Measurements from ENCODE around the gene SCEL. TPM values are rescaled to one million over a fixed set of nuclear protein-coding genes. Genes with fewer than 3 reads are reported as not detected.

The SCEL gene
- total RNA-seq, 2 experiments from 2014 or later = not detected

DNA sequence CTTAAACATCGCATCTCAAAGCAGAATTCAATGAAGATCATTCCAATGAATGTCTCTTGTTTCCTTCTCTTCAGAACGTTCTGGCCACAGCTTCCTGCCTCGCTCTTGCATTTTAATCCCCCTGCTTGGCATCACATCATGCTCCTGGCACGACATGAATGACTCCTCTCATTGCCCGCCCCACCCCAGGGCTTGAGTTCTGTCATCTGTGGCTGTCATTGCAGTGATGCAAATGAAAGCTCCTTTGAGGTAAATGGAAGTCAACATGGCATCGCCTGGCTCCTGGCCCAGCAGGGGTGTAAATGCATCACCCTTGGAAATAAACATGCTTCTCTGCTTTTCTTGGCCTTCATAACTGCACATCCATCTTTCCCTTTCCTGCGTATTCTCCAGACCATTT is 48.6 kb downstream of the SCEL start:
- Histone ChIP-seq H3K27ac (ENCODE audit: low read depth in 1 of 2, low read length in 2 of 2) (no peak overlapping the region), H3K4me3 (ENCODE audit: low read length) (no peak overlapping the region), H3K36me3 (ENCODE audit: insufficient read depth, low read length) (no peaks in the 10 kb centered on the region), H3K27me3 (ENCODE audit: control insufficient read depth in 1 of 2, insufficient read depth in 2 of 2, low read length in 2 of 2) (peaks cover 0 to 3% of the 10 kb centered on the region in 2 experiments), H3K4me1 (ENCODE audit: insufficient read depth, low read length) (no peaks in the 10 kb centered on the region), H3K9me3 (ENCODE audit: control insufficient read depth in 1 of 2, insufficient read depth in 1 of 2, low read length in 2 of 2) (no peaks in the 10 kb centered on the region)
- H3K9me3 Mint-ChIP-seq = no peaks in the 10 kb centered on the region
- intact Hi-C loops (cut with DNase I, micrococcal nuclease) = loop anchor here in 1 of 2 experiments (10.0 kb wide), 1 partner anchor 1391 kb away; no protein-coding TSS in a partner anchor
- ChIA-PET CTCF (no interaction called here), POLR2A (no interaction called here)
- no peak overlapping the region for H3K4me3 Mint-ChIP-seq
- TF ChIP-seq, protein P1, sequence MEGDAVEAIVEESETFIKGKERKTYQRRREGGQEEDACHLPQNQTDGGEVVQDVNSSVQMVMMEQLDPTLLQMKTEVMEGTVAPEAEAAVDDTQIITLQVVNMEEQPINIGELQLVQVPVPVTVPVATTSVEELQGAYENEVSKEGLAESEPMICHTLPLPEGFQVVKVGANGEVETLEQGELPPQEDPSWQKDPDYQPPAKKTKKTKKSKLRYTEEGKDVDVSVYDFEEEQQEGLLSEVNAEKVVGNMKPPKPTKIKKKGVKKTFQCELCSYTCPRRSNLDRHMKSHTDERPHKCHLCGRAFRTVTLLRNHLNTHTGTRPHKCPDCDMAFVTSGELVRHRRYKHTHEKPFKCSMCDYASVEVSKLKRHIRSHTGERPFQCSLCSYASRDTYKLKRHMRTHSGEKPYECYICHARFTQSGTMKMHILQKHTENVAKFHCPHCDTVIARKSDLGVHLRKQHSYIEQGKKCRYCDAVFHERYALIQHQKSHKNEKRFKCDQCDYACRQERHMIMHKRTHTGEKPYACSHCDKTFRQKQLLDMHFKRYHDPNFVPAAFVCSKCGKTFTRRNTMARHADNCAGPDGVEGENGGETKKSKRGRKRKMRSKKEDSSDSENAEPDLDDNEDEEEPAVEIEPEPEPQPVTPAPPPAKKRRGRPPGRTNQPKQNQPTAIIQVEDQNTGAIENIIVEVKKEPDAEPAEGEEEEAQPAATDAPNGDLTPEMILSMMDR (IDR thresholded peaks at IDR 0.05) = no peak
- H3K36me3 Mint-ChIP-seq (ENCODE audit: low read depth) = no peaks in the 10 kb centered on the region
- no peaks in the 10 kb centered on the region for H3K4me1 Mint-ChIP-seq (ENCODE audit: low read depth)
- DNase-seq = no peak
- ATAC-seq (ENCODE audit: poor library complexity) = no peak
- H3K27ac Mint-ChIP-seq = no peak overlapping the region
- H3K27me3 Mint-ChIP-seq = peaks cover 11% of the 10 kb centered on the region

DNA sequence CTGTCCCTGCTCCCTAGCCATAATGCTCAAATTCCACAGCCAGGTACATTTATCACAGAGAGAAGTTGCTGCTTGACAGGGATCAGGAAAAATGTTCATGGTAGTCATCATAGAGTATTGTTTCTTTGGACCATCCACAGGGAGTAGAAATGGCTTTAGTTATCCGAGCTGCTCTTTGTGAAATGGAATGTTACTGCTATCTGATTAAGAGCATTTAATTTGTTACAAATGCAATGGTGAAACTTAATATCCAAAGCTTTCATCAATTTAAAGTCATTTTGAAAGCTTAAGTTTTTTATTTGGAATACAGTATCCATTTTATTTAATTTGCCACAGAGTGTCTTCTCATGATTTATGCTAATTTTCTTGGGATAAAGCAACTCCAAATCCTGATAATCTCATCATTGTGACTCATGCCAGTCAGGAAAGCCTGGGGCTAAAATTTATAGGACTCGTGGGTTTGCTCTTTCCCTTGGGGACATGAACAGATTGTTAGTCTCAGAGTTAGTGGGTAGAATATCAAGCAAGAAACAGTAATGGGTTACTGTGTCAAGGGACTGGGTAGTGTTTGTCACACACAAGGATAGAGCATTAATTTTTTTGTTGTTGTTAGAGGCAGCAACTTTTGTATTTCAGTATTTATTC is 59.8 kb downstream of the SCEL start:
- Mint-ChIP-seq H3K27me3 (peaks cover 24% of the 10 kb centered on the region), H3K4me1 (ENCODE audit: low read depth) (no peaks in the 10 kb centered on the region), H3K36me3 (ENCODE audit: low read depth) (no peaks in the 10 kb centered on the region), H3K9me3 (no peaks in the 10 kb centered on the region), H3K4me3 (no peak overlapping the region), H3K27ac (no peak overlapping the region)
- ChIA-PET POLR2A (no interaction called here), CTCF (no interaction called here)
- intact Hi-C loops (cut with DNase I, micrococcal nuclease) = loop anchor here in 1 of 2 experiments (1.0 kb wide), 1 partner anchor 156 kb away; no protein-coding TSS in a partner anchor
- DNase-seq = no peak
- Histone ChIP-seq H3K27ac (ENCODE audit: low read depth in 1 of 2, low read length in 2 of 2) (no peak overlapping the region), H3K4me3 (ENCODE audit: low read length) (no peak overlapping the region), H3K27me3 (ENCODE audit: control insufficient read depth in 1 of 2, insufficient read depth in 2 of 2, low read length in 2 of 2) (peaks cover 0 to 20% of the 10 kb centered on the region in 2 experiments), H3K9me3 (ENCODE audit: control insufficient read depth in 1 of 2, insufficient read depth in 1 of 2, low read length in 2 of 2) (no peaks in the 10 kb centered on the region), H3K36me3 (ENCODE audit: insufficient read depth, low read length) (no peaks in the 10 kb centered on the region), H3K4me1 (ENCODE audit: insufficient read depth, low read length) (no peaks in the 10 kb centered on the region)
- TF ChIP-seq, protein P1 (IDR thresholded peaks at IDR 0.05) = no peak
- ATAC-seq (ENCODE audit: poor library complexity) = no peak

DNA sequence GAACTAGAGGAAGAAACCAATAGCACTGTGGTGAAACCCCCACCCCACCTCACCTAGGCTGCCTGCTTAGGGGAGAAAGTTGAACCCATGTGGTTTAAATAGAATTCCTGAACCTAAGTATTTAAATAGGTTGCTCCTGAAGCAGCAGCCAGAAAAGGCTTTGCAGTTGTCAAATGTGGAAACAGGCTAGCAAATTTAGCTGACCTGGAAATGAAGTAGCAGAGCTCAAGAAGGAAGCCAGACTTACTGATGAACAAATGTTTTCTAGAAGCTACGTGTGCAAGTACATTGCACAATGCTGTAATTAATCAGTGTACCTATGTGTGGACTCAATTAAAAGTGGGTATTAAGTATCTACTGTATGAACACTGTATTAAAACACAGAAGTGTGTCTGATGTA is 61.3 kb downstream of the SCEL start:
- DNase-seq (no peak), ATAC-seq (ENCODE audit: poor library complexity) (no peak)
- ChIA-PET POLR2A (no interaction called here), CTCF (no interaction called here)
- H3K36me3 ChIP-seq (ENCODE audit: insufficient read depth, low read length) = no peaks in the 10 kb centered on the region
- no peak overlapping the region for H3K4me3 ChIP-seq (ENCODE audit: low read length)
- Mint-ChIP-seq H3K27ac (no peak overlapping the region), H3K36me3 (ENCODE audit: low read depth) (no peaks in the 10 kb centered on the region), H3K27me3 (peaks cover 24% of the 10 kb centered on the region), H3K4me1 (ENCODE audit: low read depth) (no peaks in the 10 kb centered on the region), H3K4me3 (no peak overlapping the region), H3K9me3 (no peaks in the 10 kb centered on the region)
- H3K4me1 ChIP-seq (ENCODE audit: insufficient read depth, low read length) = no peaks in the 10 kb centered on the region
- no peak overlapping the region for H3K27ac ChIP-seq (ENCODE audit: low read depth in 1 of 2, low read length in 2 of 2)
- no peaks in the 10 kb centered on the region for H3K9me3 ChIP-seq (ENCODE audit: control insufficient read depth in 1 of 2, insufficient read depth in 1 of 2, low read length in 2 of 2)
- peaks cover 0 to 11% of the 10 kb centered on the region in 2 experiments for H3K27me3 ChIP-seq (ENCODE audit: control insufficient read depth in 1 of 2, insufficient read depth in 2 of 2, low read length in 2 of 2)
- intact Hi-C loops (cut with DNase I, micrococcal nuclease) = no loop called here
- TF ChIP-seq, protein P1 (IDR thresholded peaks at IDR 0.05) = no peak

Data from CD4-positive, alpha-beta T cell (primary cell).